HCT116 (cell line): Measurements from ENCODE around the gene KCNC2.

ENCODE experiments used
- CEBPB ChIP-seq: IDR thresholded peaks from 2 replicates; pipeline ENCODE4 v1.6.1; 2012; ENCODE audit warnings: low read depth
- EZH2 ChIP-seq: fragments of 200-600 bp; sonication (generic); IDR thresholded peaks from 2 replicates; pipeline ENCODE4 v1.6.1; 2017; ENCODE audit warnings: antibody characterized with exemption, mixed run types
- EZH2phosphoT487 ChIP-seq: fragments of 200-600 bp; IDR thresholded peaks from 2 replicates; pipeline ENCODE4 v1.6.1; 2018; ENCODE audit warnings: antibody characterized with exemption, borderline replicate concordance
- JUND ChIP-seq: IDR thresholded peaks from 2 replicates; pipeline ENCODE4 v1.6.1; 2012
- POLR2A ChIP-seq: IDR thresholded peaks from 2 replicates; pipeline ENCODE4 v1.7.0; 2011; ENCODE audit warnings: borderline replicate concordance; ENCODE audit not compliant: insufficient read depth, insufficient read length; ENCODE audit errors: extremely low read depth
- POLR2AphosphoS5 ChIP-seq: IDR thresholded peaks from 2 replicates; pipeline ENCODE4 v1.6.1; 2011; ENCODE audit warnings: mild to moderate bottlenecking, low read depth, low read length, moderate library complexity
- SP1 ChIP-seq: IDR thresholded peaks from 2 replicates; pipeline ENCODE4 v1.6.1; 2012; ENCODE audit warnings: low read depth
- TCF7L2 ChIP-seq: IDR thresholded peaks from 2 replicates; pipeline ENCODE4 v1.7.0; 2011; ENCODE audit warnings: borderline replicate concordance, inconsistent platforms; ENCODE audit not compliant: insufficient read depth, insufficient read length; ENCODE audit errors: extremely low read depth
- TF ChIP-seq, protein P1 (sequence below), 3 experiments: fragments of 200-600 bp in 1 of 3; sonication (generic) in 1 of 3; IDR thresholded peaks in 2 of 3; conservative IDR thresholded peaks in 1 of 3; 2 replicates each; pipeline ENCODE4 v1.5.1; 2012 to 2017; ENCODE audit warnings: low read depth in 2 of 3, low read length in 2 of 3, antibody characterized with exemption in 1 of 3, borderline replicate concordance in 1 of 3, control low read depth in 1 of 3, mild to moderate bottlenecking in 1 of 3, mixed read lengths in 1 of 3, mixed run types in 1 of 3, moderate library complexity in 1 of 3; ENCODE audit not compliant: insufficient read depth in 1 of 3
- TF ChIP-seq, protein P2 (sequence below): IDR thresholded peaks from 2 replicates; pipeline ENCODE4 v1.6.1; 2012; ENCODE audit warnings: low read depth
- TF ChIP-seq, protein P3 (sequence below): IDR thresholded peaks from 2 replicates; pipeline ENCODE4 v1.6.1; 2012

DNA sequence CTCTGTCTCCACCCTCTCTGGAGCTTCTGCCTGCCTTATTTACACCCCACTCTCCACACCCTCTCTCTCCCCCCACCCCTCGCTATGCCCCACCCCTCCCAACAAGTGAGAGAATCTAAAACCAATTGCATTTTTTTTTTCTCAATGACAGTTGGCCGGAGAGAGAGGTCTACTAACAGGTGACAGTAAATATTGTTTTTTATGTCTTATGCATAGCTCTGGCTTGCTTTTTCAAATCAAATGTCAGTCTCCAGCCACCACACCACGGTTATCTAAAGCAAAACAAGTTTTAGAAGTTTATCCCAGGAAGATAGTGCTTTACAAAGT is at the start of gene KCNC2:
- TF ChIP-seq, protein P1, sequence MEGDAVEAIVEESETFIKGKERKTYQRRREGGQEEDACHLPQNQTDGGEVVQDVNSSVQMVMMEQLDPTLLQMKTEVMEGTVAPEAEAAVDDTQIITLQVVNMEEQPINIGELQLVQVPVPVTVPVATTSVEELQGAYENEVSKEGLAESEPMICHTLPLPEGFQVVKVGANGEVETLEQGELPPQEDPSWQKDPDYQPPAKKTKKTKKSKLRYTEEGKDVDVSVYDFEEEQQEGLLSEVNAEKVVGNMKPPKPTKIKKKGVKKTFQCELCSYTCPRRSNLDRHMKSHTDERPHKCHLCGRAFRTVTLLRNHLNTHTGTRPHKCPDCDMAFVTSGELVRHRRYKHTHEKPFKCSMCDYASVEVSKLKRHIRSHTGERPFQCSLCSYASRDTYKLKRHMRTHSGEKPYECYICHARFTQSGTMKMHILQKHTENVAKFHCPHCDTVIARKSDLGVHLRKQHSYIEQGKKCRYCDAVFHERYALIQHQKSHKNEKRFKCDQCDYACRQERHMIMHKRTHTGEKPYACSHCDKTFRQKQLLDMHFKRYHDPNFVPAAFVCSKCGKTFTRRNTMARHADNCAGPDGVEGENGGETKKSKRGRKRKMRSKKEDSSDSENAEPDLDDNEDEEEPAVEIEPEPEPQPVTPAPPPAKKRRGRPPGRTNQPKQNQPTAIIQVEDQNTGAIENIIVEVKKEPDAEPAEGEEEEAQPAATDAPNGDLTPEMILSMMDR (IDR thresholded peaks at IDR 0.05 in 2 of 3, conservative IDR thresholded peaks at IDR 0.05 in 1 of 3; ENCODE audit: borderline replicate concordance in 1 of 3, insufficient read depth in 1 of 3, low read depth in 2 of 3, low read length in 2 of 3) = no peak
- TF ChIP-seq TCF7L2 (no peak), CEBPB (no peak), SP1 (no peak), POLR2AphosphoS5 (no peak), POLR2A (no peak), EZH2phosphoT487 (no peak), JUND (no peak), EZH2 (no peak)
- TF ChIP-seq, protein P2, sequence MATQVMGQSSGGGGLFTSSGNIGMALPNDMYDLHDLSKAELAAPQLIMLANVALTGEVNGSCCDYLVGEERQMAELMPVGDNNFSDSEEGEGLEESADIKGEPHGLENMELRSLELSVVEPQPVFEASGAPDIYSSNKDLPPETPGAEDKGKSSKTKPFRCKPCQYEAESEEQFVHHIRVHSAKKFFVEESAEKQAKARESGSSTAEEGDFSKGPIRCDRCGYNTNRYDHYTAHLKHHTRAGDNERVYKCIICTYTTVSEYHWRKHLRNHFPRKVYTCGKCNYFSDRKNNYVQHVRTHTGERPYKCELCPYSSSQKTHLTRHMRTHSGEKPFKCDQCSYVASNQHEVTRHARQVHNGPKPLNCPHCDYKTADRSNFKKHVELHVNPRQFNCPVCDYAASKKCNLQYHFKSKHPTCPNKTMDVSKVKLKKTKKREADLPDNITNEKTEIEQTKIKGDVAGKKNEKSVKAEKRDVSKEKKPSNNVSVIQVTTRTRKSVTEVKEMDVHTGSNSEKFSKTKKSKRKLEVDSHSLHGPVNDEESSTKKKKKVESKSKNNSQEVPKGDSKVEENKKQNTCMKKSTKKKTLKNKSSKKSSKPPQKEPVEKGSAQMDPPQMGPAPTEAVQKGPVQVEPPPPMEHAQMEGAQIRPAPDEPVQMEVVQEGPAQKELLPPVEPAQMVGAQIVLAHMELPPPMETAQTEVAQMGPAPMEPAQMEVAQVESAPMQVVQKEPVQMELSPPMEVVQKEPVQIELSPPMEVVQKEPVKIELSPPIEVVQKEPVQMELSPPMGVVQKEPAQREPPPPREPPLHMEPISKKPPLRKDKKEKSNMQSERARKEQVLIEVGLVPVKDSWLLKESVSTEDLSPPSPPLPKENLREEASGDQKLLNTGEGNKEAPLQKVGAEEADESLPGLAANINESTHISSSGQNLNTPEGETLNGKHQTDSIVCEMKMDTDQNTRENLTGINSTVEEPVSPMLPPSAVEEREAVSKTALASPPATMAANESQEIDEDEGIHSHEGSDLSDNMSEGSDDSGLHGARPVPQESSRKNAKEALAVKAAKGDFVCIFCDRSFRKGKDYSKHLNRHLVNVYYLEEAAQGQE = no peak
- TF ChIP-seq, protein P3, sequence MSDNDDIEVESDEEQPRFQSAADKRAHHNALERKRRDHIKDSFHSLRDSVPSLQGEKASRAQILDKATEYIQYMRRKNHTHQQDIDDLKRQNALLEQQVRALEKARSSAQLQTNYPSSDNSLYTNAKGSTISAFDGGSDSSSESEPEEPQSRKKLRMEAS = no peak
